SK-N-SH treated with all-trans-retinoic acid at 6 μM for 48 hours (cell line): Measurements from ENCODE around the gene TMEM87B.

Source experiments
- ARNTL ChIP-seq: fragments of 450-650 bp; formaldehyde crosslinking; IDR thresholded peaks from 2 replicates; pipeline ENCODE4 v1.5.0; 2020; ENCODE audit warnings: low read depth, mild to moderate bottlenecking, moderate library complexity, borderline replicate concordance
- CSDC2 ChIP-seq: fragments of 250-450 bp; sonication (Bioruptor Pico); IDR thresholded peaks from 2 replicates; pipeline ENCODE4 v1.5.0; 2020; ENCODE audit warnings: mild to moderate bottlenecking, moderate library complexity
- ESRRG ChIP-seq: fragments of 250-450 bp; sonication (Bioruptor Pico); IDR thresholded peaks from 2 replicates; pipeline ENCODE4 v1.6.1; 2021; ENCODE audit warnings: mild to moderate bottlenecking
- GLIS3 ChIP-seq: fragments of 250-450 bp; sonication (Bioruptor Pico); IDR thresholded peaks from 2 replicates; pipeline ENCODE4 v1.5.0; 2020; ENCODE audit warnings: mild to moderate bottlenecking, moderate library complexity
- ISL1 ChIP-seq: fragments of 250-450 bp; sonication (Bioruptor Pico); IDR thresholded peaks from 2 replicates; pipeline ENCODE4 v2.1.2; 2022; ENCODE audit warnings: mild to moderate bottlenecking, moderate library complexity
- SNAI2 ChIP-seq: fragments of 250-450 bp; sonication (Bioruptor Pico); IDR thresholded peaks from 2 replicates; pipeline ENCODE4 v1.5.0; 2020; ENCODE audit warnings: mild to moderate bottlenecking, moderate library complexity
- TOX ChIP-seq: fragments of 250-450 bp; sonication (Bioruptor Pico); IDR thresholded peaks from 2 replicates; pipeline ENCODE4 v1.8.0; 2021; ENCODE audit warnings: mild to moderate bottlenecking, moderate library complexity, borderline replicate concordance
- TSHZ2 ChIP-seq: fragments of 250-450 bp; sonication (Bioruptor Pico); IDR thresholded peaks from 2 replicates; pipeline ENCODE4 v1.5.0; 2020; ENCODE audit warnings: mild to moderate bottlenecking, moderate library complexity
- ZC3H10 ChIP-seq: fragments of 250-450 bp; sonication (Bioruptor Pico); IDR thresholded peaks from 2 replicates; pipeline ENCODE4 v1.5.1; 2021; ENCODE audit warnings: mild to moderate bottlenecking, moderate library complexity
- ZFP3 ChIP-seq: fragments of 250-450 bp; sonication (Bioruptor Pico); IDR thresholded peaks from 2 replicates; pipeline ENCODE4 v1.5.0; 2020; ENCODE audit warnings: mild to moderate bottlenecking, moderate library complexity
- ZFP30 ChIP-seq: fragments of 450-650 bp; formaldehyde crosslinking; IDR thresholded peaks from 2 replicates; pipeline ENCODE4 v1.5.0; 2022; ENCODE audit warnings: mild to moderate bottlenecking, moderate library complexity
- TF ChIP-seq, protein P1 (sequence below): fragments of 250-450 bp; sonication (Bioruptor Pico); IDR thresholded peaks from 2 replicates; pipeline ENCODE4 v1.5.1; 2021; ENCODE audit warnings: mild to moderate bottlenecking, moderate library complexity
- TF ChIP-seq, protein P2 (sequence below): fragments of 250-450 bp; sonication (Bioruptor Pico); IDR thresholded peaks from 2 replicates; pipeline ENCODE4 v1.8.0; 2020; ENCODE audit warnings: mild to moderate bottlenecking, moderate library complexity, borderline replicate concordance
- TF ChIP-seq, protein P3 (sequence below): fragments of 250-450 bp; sonication (Bioruptor Pico); IDR thresholded peaks from 2 replicates; pipeline ENCODE4 v1.5.1; 2020; ENCODE audit warnings: low read depth, mild to moderate bottlenecking, moderate library complexity

DNA sequence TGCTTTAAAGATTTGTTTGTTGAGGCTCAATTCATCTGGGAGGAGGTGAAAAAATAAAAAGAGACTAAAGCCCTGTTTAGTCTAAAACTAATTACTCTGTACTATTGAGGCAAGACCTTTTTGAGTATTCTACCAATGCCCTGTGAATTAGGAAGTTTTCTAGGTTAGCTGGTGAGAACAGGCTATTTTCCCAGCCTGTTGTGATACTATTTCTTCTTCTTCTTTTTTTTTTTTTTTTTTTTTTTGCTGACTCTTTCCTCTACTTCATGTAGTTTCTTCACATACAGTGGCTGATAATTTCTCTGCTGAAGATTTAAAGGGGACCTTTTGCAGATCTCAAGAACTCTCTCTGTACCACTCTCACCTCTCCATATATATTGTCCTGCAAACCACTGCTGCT, 8.8 kb upstream of the TMEM87B start:
- TF ChIP-seq, protein P1, sequence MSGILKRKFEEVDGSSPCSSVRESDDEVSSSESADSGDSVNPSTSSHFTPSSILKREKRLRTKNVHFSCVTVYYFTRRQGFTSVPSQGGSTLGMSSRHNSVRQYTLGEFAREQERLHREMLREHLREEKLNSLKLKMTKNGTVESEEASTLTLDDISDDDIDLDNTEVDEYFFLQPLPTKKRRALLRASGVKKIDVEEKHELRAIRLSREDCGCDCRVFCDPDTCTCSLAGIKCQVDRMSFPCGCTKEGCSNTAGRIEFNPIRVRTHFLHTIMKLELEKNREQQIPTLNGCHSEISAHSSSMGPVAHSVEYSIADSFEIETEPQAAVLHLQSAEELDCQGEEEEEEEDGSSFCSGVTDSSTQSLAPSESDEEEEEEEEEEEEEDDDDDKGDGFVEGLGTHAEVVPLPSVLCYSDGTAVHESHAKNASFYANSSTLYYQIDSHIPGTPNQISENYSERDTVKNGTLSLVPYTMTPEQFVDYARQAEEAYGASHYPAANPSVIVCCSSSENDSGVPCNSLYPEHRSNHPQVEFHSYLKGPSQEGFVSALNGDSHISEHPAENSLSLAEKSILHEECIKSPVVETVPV (CRISPR knock-in tag) = no peak
- TF ChIP-seq TSHZ2 (CRISPR knock-in tag) (no peak), SNAI2 (CRISPR knock-in tag) (no peak), CSDC2 (no peak), TOX (CRISPR knock-in tag) (no peak), GLIS3 (CRISPR knock-in tag) (no peak), ZFP30 (CRISPR knock-in tag) (no peak), ARNTL (CRISPR knock-in tag) (no peak), ESRRG (CRISPR knock-in tag) (no peak), ZFP3 (CRISPR knock-in tag) (no peak), ZC3H10 (CRISPR knock-in tag) (no peak), ISL1 (CRISPR knock-in tag) (no peak)
- TF ChIP-seq, protein P2, sequence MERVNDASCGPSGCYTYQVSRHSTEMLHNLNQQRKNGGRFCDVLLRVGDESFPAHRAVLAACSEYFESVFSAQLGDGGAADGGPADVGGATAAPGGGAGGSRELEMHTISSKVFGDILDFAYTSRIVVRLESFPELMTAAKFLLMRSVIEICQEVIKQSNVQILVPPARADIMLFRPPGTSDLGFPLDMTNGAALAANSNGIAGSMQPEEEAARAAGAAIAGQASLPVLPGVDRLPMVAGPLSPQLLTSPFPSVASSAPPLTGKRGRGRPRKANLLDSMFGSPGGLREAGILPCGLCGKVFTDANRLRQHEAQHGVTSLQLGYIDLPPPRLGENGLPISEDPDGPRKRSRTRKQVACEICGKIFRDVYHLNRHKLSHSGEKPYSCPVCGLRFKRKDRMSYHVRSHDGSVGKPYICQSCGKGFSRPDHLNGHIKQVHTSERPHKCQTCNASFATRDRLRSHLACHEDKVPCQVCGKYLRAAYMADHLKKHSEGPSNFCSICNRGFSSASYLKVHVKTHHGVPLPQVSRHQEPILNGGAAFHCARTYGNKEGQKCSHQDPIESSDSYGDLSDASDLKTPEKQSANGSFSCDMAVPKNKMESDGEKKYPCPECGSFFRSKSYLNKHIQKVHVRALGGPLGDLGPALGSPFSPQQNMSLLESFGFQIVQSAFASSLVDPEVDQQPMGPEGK (CRISPR knock-in tag) = no peak
- TF ChIP-seq, protein P3, sequence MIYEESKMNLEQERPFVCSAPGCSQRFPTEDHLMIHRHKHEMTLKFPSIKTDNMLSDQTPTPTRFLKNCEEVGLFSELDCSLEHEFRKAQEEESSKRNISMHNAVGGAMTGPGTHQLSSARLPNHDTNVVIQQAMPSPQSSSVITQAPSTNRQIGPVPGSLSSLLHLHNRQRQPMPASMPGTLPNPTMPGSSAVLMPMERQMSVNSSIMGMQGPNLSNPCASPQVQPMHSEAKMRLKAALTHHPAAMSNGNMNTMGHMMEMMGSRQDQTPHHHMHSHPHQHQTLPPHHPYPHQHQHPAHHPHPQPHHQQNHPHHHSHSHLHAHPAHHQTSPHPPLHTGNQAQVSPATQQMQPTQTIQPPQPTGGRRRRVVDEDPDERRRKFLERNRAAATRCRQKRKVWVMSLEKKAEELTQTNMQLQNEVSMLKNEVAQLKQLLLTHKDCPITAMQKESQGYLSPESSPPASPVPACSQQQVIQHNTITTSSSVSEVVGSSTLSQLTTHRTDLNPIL (CRISPR knock-in tag) = no peak
